Right atrium auricular region (tissue), 2 donors: Measurements from ENCODE around the gene PKIB. TPM values are rescaled to one million over a fixed set of nuclear protein-coding genes. Genes with fewer than 3 reads are reported as not detected.

Source experiments
- DNase-seq: peaks from one replicate; pipeline ENCODE4 v3.0.0-alpha.2; 2019; ENCODE audit warnings: low spot score
- H3K27ac ChIP-seq, 2 donors: fragments of 200-600 bp; sonication (generic); 1 replicate in 1 of 2; 2 replicates in 1 of 2; pipeline ENCODE4 v1.5.1; 2016 to 2019
- H3K27me3 ChIP-seq, 2 donors: fragments of 200-600 bp; sonication (generic); one replicate each; pipeline versions ENCODE4 v1.5.1 to v1.6.0; 2017 to 2019
- H3K36me3 ChIP-seq: fragments of 200-600 bp; sonication (generic); one replicate; pipeline ENCODE4 v1.5.1; 2016
- H3K4me1 ChIP-seq, 2 donors: fragments of 200-600 bp; sonication (generic); one replicate each; pipeline versions ENCODE4 v1.5.1 to v1.6.0; 2017 to 2019
- H3K4me3 ChIP-seq, 2 donors: fragments of 200-600 bp; sonication (generic); 1 replicate in 1 of 2; 2 replicates in 1 of 2; pipeline ENCODE4 v1.5.1; 2017 to 2019; ENCODE audit warnings: mild to moderate bottlenecking in 1 of 2, moderate library complexity in 1 of 2
- H3K9me3 ChIP-seq, 2 donors: fragments of 200-600 bp; sonication (generic); one replicate each; pipeline ENCODE4 v1.5.1; 2019
- total RNA-seq, 2 donors: library from RNA; depleted of rRNA; stranded (reverse); fragments of >200 nt; gene quantifications; one replicate each; pipeline ENCODE4 v1.1.0, GENCODE V29; 2016
- TF ChIP-seq, protein P1 (sequence below), 2 donors: fragments of 200-600 bp; sonication (generic); IDR thresholded peaks; one replicate each; pipeline ENCODE4 v1.5.1; 2019; ENCODE audit warnings: antibody characterized with exemption in 2 of 2

Gene PKIB
- total RNA-seq, 2 donors from 2014 or later: not detected

DNA sequence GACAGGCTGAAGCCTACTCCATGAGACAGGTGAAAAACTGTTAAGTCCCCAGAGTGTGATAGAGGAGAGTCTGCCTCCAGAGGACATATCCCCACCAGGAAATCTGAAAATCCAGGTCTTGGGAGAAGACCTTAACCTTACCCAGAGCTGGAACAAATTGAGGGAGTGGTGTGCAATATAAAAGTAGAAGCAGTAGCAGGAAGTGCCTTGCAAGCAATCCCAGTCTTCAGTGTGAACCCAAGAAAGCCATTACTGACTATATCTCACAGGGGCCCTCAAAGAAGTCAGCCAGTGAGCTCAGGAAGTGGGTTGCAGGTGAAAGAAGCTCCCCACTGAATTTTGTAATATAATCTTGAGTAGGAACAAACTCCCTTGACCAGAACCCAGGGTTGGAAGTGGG is 41.9 kb upstream of the PKIB start:
- TF ChIP-seq, protein P1, sequence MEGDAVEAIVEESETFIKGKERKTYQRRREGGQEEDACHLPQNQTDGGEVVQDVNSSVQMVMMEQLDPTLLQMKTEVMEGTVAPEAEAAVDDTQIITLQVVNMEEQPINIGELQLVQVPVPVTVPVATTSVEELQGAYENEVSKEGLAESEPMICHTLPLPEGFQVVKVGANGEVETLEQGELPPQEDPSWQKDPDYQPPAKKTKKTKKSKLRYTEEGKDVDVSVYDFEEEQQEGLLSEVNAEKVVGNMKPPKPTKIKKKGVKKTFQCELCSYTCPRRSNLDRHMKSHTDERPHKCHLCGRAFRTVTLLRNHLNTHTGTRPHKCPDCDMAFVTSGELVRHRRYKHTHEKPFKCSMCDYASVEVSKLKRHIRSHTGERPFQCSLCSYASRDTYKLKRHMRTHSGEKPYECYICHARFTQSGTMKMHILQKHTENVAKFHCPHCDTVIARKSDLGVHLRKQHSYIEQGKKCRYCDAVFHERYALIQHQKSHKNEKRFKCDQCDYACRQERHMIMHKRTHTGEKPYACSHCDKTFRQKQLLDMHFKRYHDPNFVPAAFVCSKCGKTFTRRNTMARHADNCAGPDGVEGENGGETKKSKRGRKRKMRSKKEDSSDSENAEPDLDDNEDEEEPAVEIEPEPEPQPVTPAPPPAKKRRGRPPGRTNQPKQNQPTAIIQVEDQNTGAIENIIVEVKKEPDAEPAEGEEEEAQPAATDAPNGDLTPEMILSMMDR (IDR thresholded peaks at IDR 0.05): no peak
- no peaks in the 10 kb centered on the region for H3K27me3 ChIP-seq
- no peaks in the 10 kb centered on the region for H3K4me1 ChIP-seq
- no peak overlapping the region for H3K4me3 ChIP-seq
- no peak for DNase-seq
- no peaks in the 10 kb centered on the region for H3K9me3 ChIP-seq
- H3K27ac ChIP-seq: no peak overlapping the region
- H3K36me3 ChIP-seq: no peaks in the 10 kb centered on the region

DNA sequence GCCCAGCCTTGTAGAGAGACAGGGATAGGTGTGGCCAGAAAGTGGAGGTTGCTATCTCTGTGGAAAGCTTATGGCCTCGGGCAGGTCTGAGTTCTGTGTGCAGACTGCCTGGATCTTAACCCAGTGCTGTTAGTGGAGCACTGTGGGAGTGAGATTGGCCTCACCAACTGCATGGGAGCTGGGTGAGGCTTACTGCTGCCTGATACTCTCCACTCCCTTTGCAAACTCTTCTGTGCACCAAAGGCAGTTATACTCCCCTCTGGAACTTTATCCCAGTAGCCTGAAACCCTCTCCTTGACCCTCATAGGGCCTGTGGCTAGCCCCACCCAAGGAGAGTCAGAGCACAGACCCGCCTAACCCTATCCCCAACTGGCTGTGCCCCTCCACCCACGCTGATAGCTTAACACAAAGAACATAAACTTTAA is 41.4 kb upstream of the PKIB start:
- Histone ChIP-seq H3K4me3 (no peak overlapping the region), H3K9me3 (no peaks in the 10 kb centered on the region), H3K27ac (no peak overlapping the region), H3K4me1 (no peaks in the 10 kb centered on the region), H3K27me3 (no peaks in the 10 kb centered on the region), H3K36me3 (no peaks in the 10 kb centered on the region)
- TF ChIP-seq, protein P1 (IDR thresholded peaks at IDR 0.05): no peak
- DNase-seq: no peak

DNA sequence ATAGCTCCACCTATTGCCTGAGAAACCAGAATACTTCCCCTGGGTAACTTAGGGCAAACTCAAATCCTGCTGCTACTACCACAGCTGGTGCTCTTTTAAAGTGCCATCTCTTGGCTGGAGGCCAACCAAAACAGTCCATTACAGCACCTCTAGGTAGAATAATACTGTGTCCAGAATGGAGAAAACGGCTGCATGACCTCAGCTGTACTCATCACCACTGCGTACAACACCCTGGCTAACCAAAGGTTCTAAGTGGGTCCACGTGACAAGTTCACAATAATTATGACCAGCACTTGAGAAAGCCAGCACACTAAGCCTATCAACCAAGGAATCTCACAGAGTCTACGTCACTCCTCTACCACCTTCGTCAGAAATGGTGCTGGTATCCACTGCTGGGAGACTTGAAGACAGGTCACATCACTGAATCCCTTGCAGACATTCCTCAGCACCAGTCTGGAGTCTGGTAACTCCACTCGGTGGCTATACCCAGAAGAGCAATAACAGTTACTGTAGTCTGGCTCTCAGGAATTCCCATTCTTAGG is 40.9 kb upstream of the PKIB start:
- no peak overlapping the region for H3K4me3 ChIP-seq
- no peaks in the 10 kb centered on the region for H3K4me1 ChIP-seq
- no peak for DNase-seq
- H3K27me3 ChIP-seq: no peaks in the 10 kb centered on the region
- no peak overlapping the region for H3K27ac ChIP-seq
- H3K9me3 ChIP-seq: no peaks in the 10 kb centered on the region
- no peaks in the 10 kb centered on the region for H3K36me3 ChIP-seq
- TF ChIP-seq, protein P1 (IDR thresholded peaks at IDR 0.05): no peak

DNA sequence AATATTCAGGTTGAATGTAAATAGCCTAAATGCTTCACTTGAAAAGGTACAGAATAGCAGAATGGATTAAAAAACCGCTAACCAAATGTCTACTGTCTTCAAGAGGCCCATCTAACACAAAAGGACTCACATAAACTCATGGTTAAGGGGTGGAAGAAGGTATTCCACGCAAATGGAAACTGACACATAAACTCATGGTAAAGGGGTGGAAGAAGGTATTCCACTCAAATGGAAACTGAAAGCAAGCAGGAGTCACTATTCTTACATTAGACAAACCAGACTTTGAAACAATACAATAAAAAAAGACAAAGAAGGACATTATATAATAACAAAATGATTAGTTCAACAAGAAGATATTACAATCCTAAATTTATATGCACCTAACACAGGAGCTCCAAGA is 38.3 kb upstream of the PKIB start:
- TF ChIP-seq, protein P1 (IDR thresholded peaks at IDR 0.05): no peak
- Histone ChIP-seq H3K4me3 (no peak overlapping the region), H3K27ac (no peak overlapping the region), H3K27me3 (no peaks in the 10 kb centered on the region), H3K4me1 (no peaks in the 10 kb centered on the region), H3K36me3 (no peaks in the 10 kb centered on the region), H3K9me3 (no peaks in the 10 kb centered on the region)
- no peak for DNase-seq

DNA sequence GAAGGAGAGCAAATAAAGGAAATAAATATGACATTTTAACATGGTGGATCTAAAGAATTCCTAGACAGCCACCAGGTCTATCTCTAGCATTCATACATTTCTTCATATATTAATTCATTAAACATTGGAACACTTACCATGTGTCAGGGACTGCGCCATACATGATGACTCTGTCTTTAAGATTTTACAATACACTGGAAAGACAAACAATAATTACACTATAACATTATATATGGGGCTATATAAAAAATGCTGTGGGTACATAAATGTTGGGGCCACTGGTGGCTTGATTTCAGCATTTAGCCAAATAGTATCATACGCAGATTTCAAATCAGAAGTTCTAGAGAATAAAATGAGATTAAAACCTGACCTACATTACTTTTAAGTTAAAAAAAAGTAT is 33.3 kb upstream of the PKIB start:
- Histone ChIP-seq H3K27ac (no peak overlapping the region), H3K27me3 (no peaks in the 10 kb centered on the region), H3K9me3 (no peaks in the 10 kb centered on the region), H3K4me1 (no peaks in the 10 kb centered on the region), H3K4me3 (no peak overlapping the region), H3K36me3 (no peaks in the 10 kb centered on the region)
- DNase-seq: no peak
- TF ChIP-seq, protein P1 (IDR thresholded peaks at IDR 0.05): no peak

DNA sequence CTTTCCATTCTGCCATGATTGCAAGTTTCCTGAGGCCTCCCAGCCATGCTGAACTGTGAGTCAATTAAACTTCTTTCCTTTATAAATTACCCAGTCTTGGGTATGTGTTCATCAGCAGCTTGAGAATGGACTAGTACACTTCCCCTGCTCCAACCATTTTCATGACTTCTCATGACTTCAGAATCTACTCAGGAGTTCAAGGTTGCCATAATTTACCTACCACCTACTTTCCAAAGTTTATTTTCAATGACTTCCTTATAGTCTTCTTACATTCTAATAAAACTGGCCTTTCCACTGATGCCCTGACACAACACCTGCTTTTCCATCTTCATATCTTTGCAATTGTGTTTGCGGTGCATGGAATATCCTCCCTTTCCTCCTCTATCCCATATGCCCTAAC is 31.2 kb upstream of the PKIB start:
- H3K4me1 ChIP-seq: no peaks in the 10 kb centered on the region
- no peaks in the 10 kb centered on the region for H3K36me3 ChIP-seq
- H3K9me3 ChIP-seq: no peaks in the 10 kb centered on the region
- TF ChIP-seq, protein P1 (IDR thresholded peaks at IDR 0.05): no peak
- no peak overlapping the region for H3K27ac ChIP-seq
- H3K4me3 ChIP-seq: no peak overlapping the region
- no peaks in the 10 kb centered on the region for H3K27me3 ChIP-seq
- no peak for DNase-seq
